BJ (cell line): ENCODE measurements around the gene LINGO3. TPM values are rescaled to one million over a fixed set of nuclear protein-coding genes. Genes with fewer than 3 reads are reported as not detected.
A peak's percentile ranks its signal among the peaks of the same experiment; 100 is the strongest.

ENCODE experiments used
- CTCF ChIA-PET: fragments of 350-600 bp; formaldehyde crosslinking; extraction: SDS; loops from one replicate; lab custom pipeline; 2021; ENCODE audit warnings: antibody characterized with exemption, inconsistent platforms; lab: Yijun Ruan, JAX
- POLR2A ChIA-PET: fragments of 300-600 bp; sonication (Branson Sonifier 250); formaldehyde crosslinking; extraction: SDS; loops from one replicate; lab custom pipeline; 2021; ENCODE audit warnings: antibody characterized with exemption; lab: Charles Lee
- DNase-seq: peaks from one replicate; pipeline ENCODE4 v3.0.0-alpha.2; 2011; ENCODE audit warnings: low read depth
- H3K27me3 ChIP-seq: 2 replicates; pipeline ENCODE4 v1.6.0; 2011; ENCODE audit warnings: low read length; ENCODE audit not compliant: control insufficient read depth, insufficient read depth
- H3K36me3 ChIP-seq: 2 replicates; pipeline ENCODE4 v1.5.1; 2011; ENCODE audit warnings: low read length; ENCODE audit not compliant: control insufficient read depth, insufficient read depth
- H3K4me3 ChIP-seq: 2 replicates; pipeline ENCODE4 v1.5.1; 2011; ENCODE audit warnings: low read depth, mild to moderate bottlenecking, control low read depth, low read length
- polyA plus RNA-seq: library from polyadenylated mRNA; depleted of rRNA; stranded (reverse); fragments of >200 nt; gene quantifications from 2 replicates; pipeline ENCODE4 v1.2.3, GENCODE V29; 2011
- TF ChIP-seq, protein P1 (sequence below): IDR thresholded peaks from 2 replicates; pipeline ENCODE4 v1.5.1; 2011; ENCODE audit warnings: low read depth, mild to moderate bottlenecking, control low read depth, inconsistent platforms, low read length, moderate library complexity; ENCODE audit not compliant: insufficient read depth

Gene LINGO3
- polyA plus RNA-seq, 1 experiment, result not detected

- Histone ChIP-seq H3K27me3 (no peaks in the 10 kb centered on the region), H3K4me3 (no peak overlapping the region), H3K36me3 (peaks cover 6% of the 10 kb centered on the region)
- DNase-seq, result no peak
- POLR2A ChIA-PET, result no interaction called here
- CTCF ChIA-PET, result no interaction called here
- TF ChIP-seq, protein P1, sequence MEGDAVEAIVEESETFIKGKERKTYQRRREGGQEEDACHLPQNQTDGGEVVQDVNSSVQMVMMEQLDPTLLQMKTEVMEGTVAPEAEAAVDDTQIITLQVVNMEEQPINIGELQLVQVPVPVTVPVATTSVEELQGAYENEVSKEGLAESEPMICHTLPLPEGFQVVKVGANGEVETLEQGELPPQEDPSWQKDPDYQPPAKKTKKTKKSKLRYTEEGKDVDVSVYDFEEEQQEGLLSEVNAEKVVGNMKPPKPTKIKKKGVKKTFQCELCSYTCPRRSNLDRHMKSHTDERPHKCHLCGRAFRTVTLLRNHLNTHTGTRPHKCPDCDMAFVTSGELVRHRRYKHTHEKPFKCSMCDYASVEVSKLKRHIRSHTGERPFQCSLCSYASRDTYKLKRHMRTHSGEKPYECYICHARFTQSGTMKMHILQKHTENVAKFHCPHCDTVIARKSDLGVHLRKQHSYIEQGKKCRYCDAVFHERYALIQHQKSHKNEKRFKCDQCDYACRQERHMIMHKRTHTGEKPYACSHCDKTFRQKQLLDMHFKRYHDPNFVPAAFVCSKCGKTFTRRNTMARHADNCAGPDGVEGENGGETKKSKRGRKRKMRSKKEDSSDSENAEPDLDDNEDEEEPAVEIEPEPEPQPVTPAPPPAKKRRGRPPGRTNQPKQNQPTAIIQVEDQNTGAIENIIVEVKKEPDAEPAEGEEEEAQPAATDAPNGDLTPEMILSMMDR, result no peak
These were observed 31.0 kb upstream of the LINGO3 start for GRCh38 chr19:2338751-2339643.

GRCh38 chr19:2338055-2338615 lies 30.2 kb upstream of the LINGO3 start:
- TF ChIP-seq, protein P1, result no peak
- ChIA-PET POLR2A (no interaction called here), CTCF (interaction anchor here (0.8 to 1.1 kb wide), 2 partner anchors 32 to 53 kb away, joined by 3 read pairs; no protein-coding TSS in a partner anchor)
- H3K4me3 ChIP-seq, result no peak overlapping the region
- no peak for DNase-seq
- no peaks in the 10 kb centered on the region for H3K27me3 ChIP-seq
- H3K36me3 ChIP-seq, result peaks cover 6% of the 10 kb centered on the region

GRCh38 chr19:2337329-2337707 lies 29.4 kb upstream of the LINGO3 start:
- POLR2A ChIA-PET, result no interaction called here
- H3K36me3 ChIP-seq, result peaks cover 6% of the 10 kb centered on the region
- no peaks in the 10 kb centered on the region for H3K27me3 ChIP-seq
- no peak for DNase-seq
- CTCF ChIA-PET, result interaction anchor here (0.8 to 1.1 kb wide), 3 partner anchors 9 to 52 kb away, joined by 3 to 4 read pairs (median 3); partner anchors contain the start of gene LSM7
- H3K4me3 ChIP-seq, result no peak overlapping the region
- TF ChIP-seq, protein P1, result peak; percentile 40

- Histone ChIP-seq H3K27me3 (no peaks in the 10 kb centered on the region), H3K4me3 (no peak overlapping the region), H3K36me3 (peaks cover 6% of the 10 kb centered on the region)
- POLR2A ChIA-PET, result no interaction called here
- no peak for DNase-seq
- TF ChIP-seq, protein P1, result no peak
- CTCF ChIA-PET, result interaction anchor here (1.1 kb wide), 1 partner anchor 9 kb away, joined by 4 read pairs; the partner anchor contains the start of gene LSM7
These were observed 28.8 kb upstream of the LINGO3 start for GRCh38 chr19:2336528-2337328.
